Measurements from ENCODE around the gene LIMCH1.

GRCh38 chr4:41510179-41510578 is 27.8 kb upstream of the LIMCH1 start:
- TF ChIP-seq, protein P1, sequence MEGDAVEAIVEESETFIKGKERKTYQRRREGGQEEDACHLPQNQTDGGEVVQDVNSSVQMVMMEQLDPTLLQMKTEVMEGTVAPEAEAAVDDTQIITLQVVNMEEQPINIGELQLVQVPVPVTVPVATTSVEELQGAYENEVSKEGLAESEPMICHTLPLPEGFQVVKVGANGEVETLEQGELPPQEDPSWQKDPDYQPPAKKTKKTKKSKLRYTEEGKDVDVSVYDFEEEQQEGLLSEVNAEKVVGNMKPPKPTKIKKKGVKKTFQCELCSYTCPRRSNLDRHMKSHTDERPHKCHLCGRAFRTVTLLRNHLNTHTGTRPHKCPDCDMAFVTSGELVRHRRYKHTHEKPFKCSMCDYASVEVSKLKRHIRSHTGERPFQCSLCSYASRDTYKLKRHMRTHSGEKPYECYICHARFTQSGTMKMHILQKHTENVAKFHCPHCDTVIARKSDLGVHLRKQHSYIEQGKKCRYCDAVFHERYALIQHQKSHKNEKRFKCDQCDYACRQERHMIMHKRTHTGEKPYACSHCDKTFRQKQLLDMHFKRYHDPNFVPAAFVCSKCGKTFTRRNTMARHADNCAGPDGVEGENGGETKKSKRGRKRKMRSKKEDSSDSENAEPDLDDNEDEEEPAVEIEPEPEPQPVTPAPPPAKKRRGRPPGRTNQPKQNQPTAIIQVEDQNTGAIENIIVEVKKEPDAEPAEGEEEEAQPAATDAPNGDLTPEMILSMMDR (IDR thresholded peaks at IDR 0.05), result no peak
- TF ChIP-seq USF1 (IDR thresholded peaks at IDR 0.05; ENCODE audit: borderline replicate concordance, low read depth) (no peak), POLR2AphosphoS5 (IDR thresholded peaks at IDR 0.05; ENCODE audit: low read depth, low read length) (no peak), EP300 (IDR thresholded peaks at IDR 0.05; ENCODE audit: borderline replicate concordance in 1 of 2, low read depth in 1 of 2, low read length in 1 of 2) (no peak), CHD2 (IDR thresholded peaks at IDR 0.05; ENCODE audit: low read length, partially characterized antibody) (no peak), JUND (IDR thresholded peaks at IDR 0.05) (no peak), YY1 (IDR thresholded peaks at IDR 0.05; ENCODE audit: low read depth) (no peak), SMC3 (IDR thresholded peaks at IDR 0.05; ENCODE audit: low read depth, low read length) (no peak), FOXJ3 (CRISPR knock-in tag; IDR thresholded peaks at IDR 0.05) (no peak)
- TF ChIP-seq, protein P2, sequence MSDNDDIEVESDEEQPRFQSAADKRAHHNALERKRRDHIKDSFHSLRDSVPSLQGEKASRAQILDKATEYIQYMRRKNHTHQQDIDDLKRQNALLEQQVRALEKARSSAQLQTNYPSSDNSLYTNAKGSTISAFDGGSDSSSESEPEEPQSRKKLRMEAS (IDR thresholded peaks at IDR 0.05; ENCODE audit: low read depth), result no peak
- TF ChIP-seq, protein P3, sequence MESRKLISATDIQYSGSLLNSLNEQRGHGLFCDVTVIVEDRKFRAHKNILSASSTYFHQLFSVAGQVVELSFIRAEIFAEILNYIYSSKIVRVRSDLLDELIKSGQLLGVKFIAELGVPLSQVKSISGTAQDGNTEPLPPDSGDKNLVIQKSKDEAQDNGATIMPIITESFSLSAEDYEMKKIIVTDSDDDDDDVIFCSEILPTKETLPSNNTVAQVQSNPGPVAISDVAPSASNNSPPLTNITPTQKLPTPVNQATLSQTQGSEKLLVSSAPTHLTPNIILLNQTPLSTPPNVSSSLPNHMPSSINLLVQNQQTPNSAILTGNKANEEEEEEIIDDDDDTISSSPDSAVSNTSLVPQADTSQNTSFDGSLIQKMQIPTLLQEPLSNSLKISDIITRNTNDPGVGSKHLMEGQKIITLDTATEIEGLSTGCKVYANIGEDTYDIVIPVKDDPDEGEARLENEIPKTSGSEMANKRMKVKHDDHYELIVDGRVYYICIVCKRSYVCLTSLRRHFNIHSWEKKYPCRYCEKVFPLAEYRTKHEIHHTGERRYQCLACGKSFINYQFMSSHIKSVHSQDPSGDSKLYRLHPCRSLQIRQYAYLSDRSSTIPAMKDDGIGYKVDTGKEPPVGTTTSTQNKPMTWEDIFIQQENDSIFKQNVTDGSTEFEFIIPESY (IDR thresholded peaks at IDR 0.05; ENCODE audit: borderline replicate concordance, low read depth), result no peak
